HEK293 (cell line): ENCODE data around the gene HS3ST4.

Experiments
- CTCF ChIA-PET: fragments of 350-600 bp; formaldehyde crosslinking; extraction: SDS; loops from one replicate; lab custom pipeline; 2021; ENCODE audit warnings: antibody characterized with exemption; lab: Yijun Ruan, JAX
- POLR2A ChIA-PET: fragments of 300-600 bp; formaldehyde crosslinking; extraction: SDS; loops from one replicate; lab custom pipeline; 2020; ENCODE audit warnings: antibody characterized with exemption, inconsistent platforms; lab: Yijun Ruan, JAX
- H3K27ac ChIP-seq: fragments of 200-500 bp; sonication (Bioruptor generic); 2 replicates; pipeline ENCODE4 v1.5.1; 2014; ENCODE audit warnings: low read depth, low read length, control low read depth, inconsistent platforms; ENCODE audit errors: extremely low read depth
- H3K36me3 ChIP-seq, 2 experiments: fragments of 200-500 bp in 1 of 2; sonication (Bioruptor generic) in 1 of 2; 1 replicate in 1 of 2; 2 replicates in 1 of 2; pipeline ENCODE4 v1.5.1; 2014 to 2017; ENCODE audit warnings: inconsistent platforms in 2 of 2, low read length in 2 of 2; ENCODE audit not compliant: control insufficient read depth in 2 of 2, insufficient read depth in 1 of 2
- H3K4me1 ChIP-seq: fragments of 200-500 bp; sonication (Bioruptor generic); 2 replicates; pipeline ENCODE4 v1.5.1; 2014; ENCODE audit warnings: mild to moderate bottlenecking, low read length, inconsistent platforms; ENCODE audit not compliant: control insufficient read depth, insufficient read depth
- H3K4me3 ChIP-seq: 2 replicates; pipeline ENCODE4 v1.5.1; 2011; ENCODE audit warnings: low read depth, mild to moderate bottlenecking, control low read depth, low read length, moderate library complexity
- H3K9me3 ChIP-seq: fragments of 200-500 bp; sonication (Bioruptor generic); 2 replicates; pipeline ENCODE4 v1.5.1; 2014; ENCODE audit warnings: low read depth, low read length, inconsistent platforms; ENCODE audit not compliant: control insufficient read depth, insufficient read depth
- ELK4 ChIP-seq: IDR thresholded peaks from 2 replicates; pipeline ENCODE4 v1.6.1; 2011; ENCODE audit warnings: mild to moderate bottlenecking, low read depth, low read length, borderline replicate concordance
- MZF1 ChIP-seq: fragments of 450-650 bp; formaldehyde crosslinking; IDR thresholded peaks from 2 replicates; pipeline ENCODE4 v1.5.1; 2017; ENCODE audit warnings: missing biosample characterization, missing genetic modification characterization, borderline replicate concordance
- WT1 ChIP-seq: fragments of 450-650 bp; formaldehyde crosslinking; IDR thresholded peaks from 2 replicates; pipeline ENCODE4 v1.5.1; 2016; ENCODE audit warnings: missing biosample characterization, missing genetic modification characterization
- ZFP37 ChIP-seq: fragments of 450-650 bp; formaldehyde crosslinking; IDR thresholded peaks from 2 replicates; pipeline ENCODE4 v1.5.1; 2016; ENCODE audit warnings: missing biosample characterization, missing genetic modification characterization
- ZNF140 ChIP-seq: fragments of 450-650 bp; formaldehyde crosslinking; IDR thresholded peaks from 2 replicates; pipeline ENCODE4 v1.5.1; 2016; ENCODE audit warnings: missing biosample characterization, missing genetic modification characterization
- ZNF146 ChIP-seq: fragments of 450-650 bp; formaldehyde crosslinking; IDR thresholded peaks from 2 replicates; pipeline ENCODE4 v1.5.1; 2016; ENCODE audit warnings: missing biosample characterization, missing genetic modification characterization
- ZNF148 ChIP-seq: fragments of 450-650 bp; formaldehyde crosslinking; IDR thresholded peaks from 2 replicates; pipeline ENCODE4 v1.5.0; 2017; ENCODE audit warnings: missing biosample characterization, missing genetic modification characterization, borderline replicate concordance
- ZNF16 ChIP-seq: fragments of 450-650 bp; formaldehyde crosslinking; IDR thresholded peaks from 2 replicates; pipeline ENCODE4 v1.5.1; 2016; ENCODE audit warnings: low read depth, missing biosample characterization, missing genetic modification characterization
- ZNF18 ChIP-seq: fragments of 450-650 bp; formaldehyde crosslinking; IDR thresholded peaks from 2 replicates; pipeline ENCODE4 v1.5.1; 2016; ENCODE audit warnings: missing biosample characterization, missing genetic modification characterization
- ZNF184 ChIP-seq: fragments of 450-650 bp; IDR thresholded peaks from 2 replicates; pipeline ENCODE4 v1.5.1; 2018; ENCODE audit warnings: missing biosample characterization, mild to moderate bottlenecking, missing genetic modification characterization
- ZNF23 ChIP-seq: fragments of 450-650 bp; formaldehyde crosslinking; IDR thresholded peaks from 2 replicates; pipeline ENCODE4 v1.5.1; 2016; ENCODE audit warnings: missing biosample characterization, missing genetic modification characterization, borderline replicate concordance
- ZNF248 ChIP-seq: fragments of 450-650 bp; formaldehyde crosslinking; IDR thresholded peaks from 2 replicates; pipeline ENCODE4 v1.5.1; 2017; ENCODE audit warnings: missing biosample characterization, missing genetic modification characterization
- ZNF311 ChIP-seq: fragments of 450-650 bp; formaldehyde crosslinking; IDR thresholded peaks from 2 replicates; pipeline ENCODE4 v1.5.1; 2017; ENCODE audit warnings: missing biosample characterization, missing genetic modification characterization, borderline replicate concordance
- ZNF366 ChIP-seq: fragments of 450-650 bp; formaldehyde crosslinking; conservative IDR thresholded peaks from 2 replicates; pipeline ENCODE4 v1.5.1; 2016; ENCODE audit warnings: missing biosample characterization, missing genetic modification characterization
- ZNF561 ChIP-seq: fragments of 450-650 bp; IDR thresholded peaks from 2 replicates; pipeline ENCODE4 v1.5.1; 2018; ENCODE audit warnings: missing biosample characterization, missing genetic modification characterization, borderline replicate concordance
- ZNF596 ChIP-seq: fragments of 450-650 bp; IDR thresholded peaks from 2 replicates; pipeline ENCODE4 v1.5.0; 2018; ENCODE audit warnings: missing biosample characterization, mild to moderate bottlenecking, missing genetic modification characterization, moderate library complexity
- ZNF707 ChIP-seq: fragments of 450-650 bp; formaldehyde crosslinking; IDR thresholded peaks from 2 replicates; pipeline ENCODE4 v1.5.1; 2016; ENCODE audit warnings: missing biosample characterization, missing genetic modification characterization
- ZSCAN5A ChIP-seq: fragments of 450-650 bp; formaldehyde crosslinking; IDR thresholded peaks from 2 replicates; pipeline ENCODE4 v1.5.1; 2016; ENCODE audit warnings: missing biosample characterization, missing genetic modification characterization
- TF ChIP-seq, protein P1 (sequence below): fragments of 450-650 bp; formaldehyde crosslinking; IDR thresholded peaks from 2 replicates; pipeline ENCODE4 v1.5.1; 2016; ENCODE audit warnings: missing biosample characterization, missing genetic modification characterization
- TF ChIP-seq, protein P2 (sequence below): fragments of 450-650 bp; formaldehyde crosslinking; IDR thresholded peaks from 2 replicates; pipeline ENCODE4 v1.5.1; 2016; ENCODE audit warnings: missing biosample characterization, missing genetic modification characterization

The HS3ST4 gene

GRCh38 chr16:25978218-25978617, 286.5 kb downstream of the HS3ST4 start:
- POLR2A ChIA-PET: interaction anchor here (0.6 kb wide), 1 partner anchor 265 kb away, joined by 4 read pairs; no protein-coding TSS in a partner anchor
- no peak overlapping the region for H3K27ac ChIP-seq
- H3K4me3 ChIP-seq: no peak overlapping the region
- no peaks in the 10 kb centered on the region for H3K4me1 ChIP-seq
- TF ChIP-seq ZNF596 (tag by site-specific recombination): no peak
- TF ChIP-seq ZNF148 (tag by site-specific recombination): no peak
- no peak for TF ChIP-seq ZNF140
- TF ChIP-seq ZNF561: no peak
- no peak for TF ChIP-seq ZNF146 (tag by site-specific recombination)
- TF ChIP-seq, protein P1, sequence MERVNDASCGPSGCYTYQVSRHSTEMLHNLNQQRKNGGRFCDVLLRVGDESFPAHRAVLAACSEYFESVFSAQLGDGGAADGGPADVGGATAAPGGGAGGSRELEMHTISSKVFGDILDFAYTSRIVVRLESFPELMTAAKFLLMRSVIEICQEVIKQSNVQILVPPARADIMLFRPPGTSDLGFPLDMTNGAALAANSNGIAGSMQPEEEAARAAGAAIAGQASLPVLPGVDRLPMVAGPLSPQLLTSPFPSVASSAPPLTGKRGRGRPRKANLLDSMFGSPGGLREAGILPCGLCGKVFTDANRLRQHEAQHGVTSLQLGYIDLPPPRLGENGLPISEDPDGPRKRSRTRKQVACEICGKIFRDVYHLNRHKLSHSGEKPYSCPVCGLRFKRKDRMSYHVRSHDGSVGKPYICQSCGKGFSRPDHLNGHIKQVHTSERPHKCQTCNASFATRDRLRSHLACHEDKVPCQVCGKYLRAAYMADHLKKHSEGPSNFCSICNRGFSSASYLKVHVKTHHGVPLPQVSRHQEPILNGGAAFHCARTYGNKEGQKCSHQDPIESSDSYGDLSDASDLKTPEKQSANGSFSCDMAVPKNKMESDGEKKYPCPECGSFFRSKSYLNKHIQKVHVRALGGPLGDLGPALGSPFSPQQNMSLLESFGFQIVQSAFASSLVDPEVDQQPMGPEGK (tag by site-specific recombination): no peak
- TF ChIP-seq, protein P2, sequence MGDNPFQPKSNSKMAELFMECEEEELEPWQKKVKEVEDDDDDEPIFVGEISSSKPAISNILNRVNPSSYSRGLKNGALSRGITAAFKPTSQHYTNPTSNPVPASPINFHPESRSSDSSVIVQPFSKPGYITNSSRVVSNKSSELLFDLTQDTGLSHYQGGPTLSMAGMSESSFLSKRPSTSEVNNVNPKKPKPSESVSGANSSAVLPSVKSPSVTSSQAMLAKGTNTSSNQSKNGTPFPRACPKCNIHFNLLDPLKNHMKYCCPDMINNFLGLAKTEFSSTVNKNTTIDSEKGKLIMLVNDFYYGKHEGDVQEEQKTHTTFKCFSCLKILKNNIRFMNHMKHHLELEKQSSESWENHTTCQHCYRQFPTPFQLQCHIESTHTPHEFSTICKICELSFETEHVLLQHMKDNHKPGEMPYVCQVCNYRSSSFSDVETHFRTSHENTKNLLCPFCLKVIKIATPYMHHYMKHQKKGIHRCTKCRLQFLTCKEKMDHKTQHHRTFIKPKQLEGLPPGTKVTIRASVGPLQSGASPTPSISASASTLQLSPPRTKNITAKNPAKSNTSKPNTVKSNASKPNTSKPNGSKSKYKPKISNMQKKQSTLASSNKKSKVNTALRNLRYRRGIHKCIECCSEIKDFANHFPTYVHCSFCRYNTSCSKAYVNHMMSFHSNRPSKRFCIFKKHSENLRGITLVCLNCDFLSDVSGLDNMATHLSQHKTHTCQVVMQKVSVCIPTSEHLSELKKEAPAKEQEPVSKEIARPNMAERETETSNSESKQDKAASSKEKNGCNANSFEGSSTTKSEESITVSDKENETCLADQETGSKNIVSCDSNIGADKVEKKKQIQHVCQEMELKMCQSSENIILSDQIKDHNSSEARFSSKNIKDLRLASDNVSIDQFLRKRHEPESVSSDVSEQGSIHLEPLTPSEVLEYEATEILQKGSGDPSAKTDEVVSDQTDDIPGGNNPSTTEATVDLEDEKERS (tag by site-specific recombination): no peak
- no peak for TF ChIP-seq ZFP37 (tag by site-specific recombination)
- H3K9me3 ChIP-seq: no peaks in the 10 kb centered on the region
- H3K36me3 ChIP-seq: no peaks in the 10 kb centered on the region
- CTCF ChIA-PET: no interaction called here

- POLR2A ChIA-PET: no interaction called here
- CTCF ChIA-PET: no interaction called here
- H3K9me3 ChIP-seq: no peaks in the 10 kb centered on the region
- H3K27ac ChIP-seq: no peak overlapping the region
- no peaks in the 10 kb centered on the region for H3K4me1 ChIP-seq
- TF ChIP-seq ZNF366 (tag by site-specific recombination) (no peak), ZNF23 (tag by site-specific recombination) (no peak), MZF1 (no peak), ELK4 (no peak), ZNF311 (tag by site-specific recombination) (no peak), ZNF16 (tag by site-specific recombination) (no peak), WT1 (no peak), ZNF707 (tag by site-specific recombination) (no peak), ZNF248 (tag by site-specific recombination) (no peak), ZNF140 (no peak), ZNF184 (tag by site-specific recombination) (no peak), ZSCAN5A (tag by site-specific recombination) (no peak), ZNF18 (no peak)
- H3K36me3 ChIP-seq: no peaks in the 10 kb centered on the region
- no peak overlapping the region for H3K4me3 ChIP-seq
Observed at GRCh38 chr16:25988084-25988483, 296.3 kb downstream of the HS3ST4 start.
